Tibial nerve (tissue), 4 donors: ENCODE measurements around the gene SLC8B1. TPM values are rescaled to one million over a fixed set of nuclear protein-coding genes. Genes with fewer than 3 reads are reported as not detected.

Experiments
- DNase-seq, 2 donors: peaks; one replicate each; pipeline ENCODE4 v3.0.0-alpha.2; 2019; ENCODE audit warnings: low spot score in 2 of 2
- H3K27ac ChIP-seq, 4 donors: fragments of 200-600 bp; sonication (generic) in 3 of 4; one replicate each; pipeline ENCODE4 v1.5.1; 2017 to 2019; ENCODE audit warnings: mild to moderate bottlenecking in 1 of 4
- H3K27me3 ChIP-seq, 2 donors: fragments of 200-600 bp; sonication (generic) in 1 of 2; one replicate each; pipeline versions ENCODE4 v1.5.1 to v1.6.0; 2017 to 2019
- H3K36me3 ChIP-seq, 3 donors: fragments of 200-600 bp; sonication (generic); one replicate each; pipeline ENCODE4 v1.5.1; 2018 to 2019
- H3K4me1 ChIP-seq, 4 donors: fragments of 200-600 bp; sonication (generic) in 3 of 4; one replicate each; pipeline ENCODE4 v1.5.1; 2017 to 2019
- H3K4me3 ChIP-seq, 4 donors: fragments of 200-600 bp; sonication (generic) in 3 of 4; one replicate each; pipeline ENCODE4 v1.5.1; 2017 to 2019; ENCODE audit warnings: mild to moderate bottlenecking in 1 of 4, moderate library complexity in 1 of 4
- H3K9me3 ChIP-seq, 4 donors: fragments of 200-600 bp; sonication (generic) in 3 of 4; one replicate each; pipeline ENCODE4 v1.5.1; 2017 to 2019
- CTCF ChIP-seq, 5 experiments: fragments of 200-600 bp in 3 of 5; fragments of 450-650 bp in 2 of 5; sonication (generic) in 3 of 5; IDR thresholded peaks; one replicate each; pipeline ENCODE4 v1.5.1; 2016 to 2019; ENCODE audit warnings: antibody characterized with exemption in 5 of 5, mild to moderate bottlenecking in 3 of 5, moderate library complexity in 2 of 5
- EP300 ChIP-seq, 2 donors: sonication (generic); formaldehyde crosslinking; IDR thresholded peaks; one replicate each; pipeline ENCODE4 v1.6.1; 2017; ENCODE audit warnings: antibody characterized with exemption in 2 of 2, mild to moderate bottlenecking in 1 of 2
- POLR2A ChIP-seq, 2 donors: fragments of 450-650 bp; IDR thresholded peaks; one replicate each; pipeline ENCODE4 v1.6.1; 2017; ENCODE audit warnings: antibody characterized with exemption in 2 of 2, mild to moderate bottlenecking in 2 of 2, moderate library complexity in 2 of 2
- WGBS, 2 donors: methylation state at CpG; one replicate each; pipeline ENCODE4 v1.1.5; 2018; 5-methylcytosine and 5-hydroxymethylcytosine counted together
- total RNA-seq, 4 donors: library from RNA; depleted of rRNA; stranded (reverse); fragments of >200 nt; gene quantifications; one replicate each; pipeline ENCODE4 v1.1.0, GENCODE V29; 2016

Gene SLC8B1
- total RNA-seq, 4 donors from 2014 or later: 52.0 to 73.5 (median 61.2) TPM

- Histone ChIP-seq H3K36me3 (peaks cover under 1 to 78% (median 7%) of the 10 kb centered on the region in 3 donors), H3K4me3 (peak overlapping the region in 1 of 4 donors; percentile 22), H3K27me3 (no peaks in the 10 kb centered on the region), H3K27ac (peak overlapping the region; percentile 76 to 94 (median 84)), H3K4me1 (peaks cover 0 to 38% (median 17%) of the 10 kb centered on the region in 4 donors), H3K9me3 (no peaks in the 10 kb centered on the region)
- WGBS, 2 donors: 14 to 18% methylated on average over 10 to 12 of the region's 12 CpGs
- DNase-seq: peak; percentile 74 to 84
- TF ChIP-seq CTCF (IDR thresholded peaks at IDR 0.05) (no peak), EP300 (IDR thresholded peaks at IDR 0.05) (peak; percentile 61 to 94)
Measured at GRCh38 chr12:113271853-113272561, 62.9 kb downstream of the SLC8B1 start.

GRCh38 chr12:113271466-113271852, 63.5 kb downstream of the SLC8B1 start:
- H3K4me1 ChIP-seq: peaks cover 0 to 38% (median 17%) of the 10 kb centered on the region in 4 donors
- no peak for TF ChIP-seq POLR2A (IDR thresholded peaks at IDR 0.05)
- TF ChIP-seq CTCF (IDR thresholded peaks at IDR 0.05): no peak
- no peak for TF ChIP-seq EP300 (IDR thresholded peaks at IDR 0.05)
- no peaks in the 10 kb centered on the region for H3K27me3 ChIP-seq
- no peak for DNase-seq
- WGBS, 2 donors: 71 to 76% methylated on average over 10 of the region's 10 CpGs
- peak overlapping the region in 1 of 4 donors; percentile 22 for H3K4me3 ChIP-seq
- H3K9me3 ChIP-seq: no peaks in the 10 kb centered on the region
- H3K27ac ChIP-seq: peak overlapping the region; percentile 76 to 94 (median 84)
- peaks cover 6 to 78% (median 7%) of the 10 kb centered on the region in 3 donors for H3K36me3 ChIP-seq

- H3K27ac ChIP-seq: peak overlapping the region in 2 of 4 donors; percentile 89 to 94
- H3K36me3 ChIP-seq: peaks cover 7 to 78% (median 10%) of the 10 kb centered on the region in 3 donors
- no peak for DNase-seq
- no peaks in the 10 kb centered on the region for H3K27me3 ChIP-seq
- WGBS, 2 donors: 92 to 93% methylated on average over 11 of the region's 11 CpGs
- no peaks in the 10 kb centered on the region for H3K9me3 ChIP-seq
- H3K4me1 ChIP-seq: peaks cover 0 to 38% (median 17%) of the 10 kb centered on the region in 4 donors
- no peak for TF ChIP-seq CTCF (IDR thresholded peaks at IDR 0.05)
- no peak for TF ChIP-seq POLR2A (IDR thresholded peaks at IDR 0.05)
- no peak for TF ChIP-seq EP300 (IDR thresholded peaks at IDR 0.05)
- H3K4me3 ChIP-seq: no peak overlapping the region
Measured at GRCh38 chr12:113270709-113271009, 64.2 kb downstream of the SLC8B1 start.

- Histone ChIP-seq H3K27me3 (no peaks in the 10 kb centered on the region), H3K4me1 (peaks cover 0 to 38% (median 17%) of the 10 kb centered on the region in 4 donors), H3K27ac (peak overlapping the region in 2 of 4 donors; percentile 89 to 94), H3K4me3 (no peak overlapping the region), H3K36me3 (peaks cover 7 to 75% (median 10%) of the 10 kb centered on the region in 3 donors), H3K9me3 (no peaks in the 10 kb centered on the region)
- 96 to 97% methylated on average over 12 of the region's 12 CpGs for WGBS, 2 donors
- TF ChIP-seq CTCF (IDR thresholded peaks at IDR 0.05) (no peak), EP300 (IDR thresholded peaks at IDR 0.05) (no peak), POLR2A (IDR thresholded peaks at IDR 0.05) (no peak)
- DNase-seq: no peak
Measured at GRCh38 chr12:113269257-113269943, 65.5 kb downstream of the SLC8B1 start.

GRCh38 chr12:113268621-113269020, 66.3 kb downstream of the SLC8B1 start:
- Histone ChIP-seq H3K9me3 (no peaks in the 10 kb centered on the region), H3K27me3 (no peaks in the 10 kb centered on the region), H3K36me3 (peaks cover 7 to 68% (median 10%) of the 10 kb centered on the region in 3 donors), H3K27ac (no peak overlapping the region), H3K4me3 (no peak overlapping the region), H3K4me1 (peaks cover 0 to 32% (median 17%) of the 10 kb centered on the region in 4 donors)
- TF ChIP-seq POLR2A (IDR thresholded peaks at IDR 0.05) (no peak), CTCF (IDR thresholded peaks at IDR 0.05) (no peak), EP300 (IDR thresholded peaks at IDR 0.05) (no peak)
- no peak for DNase-seq
- WGBS, 2 donors: 86 to 93% methylated on average over 14 to 19 of the region's 19 CpGs
